HepG2 (cell line): ENCODE data around the gene GCM1. TPM values are rescaled to one million over a fixed set of nuclear protein-coding genes. Genes with fewer than 3 reads are reported as not detected.

Experiments used
- CENPBD1 ChIP-seq: sonication (generic); formaldehyde crosslinking; IDR thresholded peaks from 2 replicates; pipeline ENCODE4 v1.8.0; 2022; ENCODE audit warnings: missing genetic modification reagents, low read depth, mild to moderate bottlenecking, borderline replicate concordance
- E2F2 ChIP-seq: sonication (generic); formaldehyde crosslinking; IDR thresholded peaks from 2 replicates; pipeline ENCODE4 v1.4.0; 2020; ENCODE audit warnings: missing genetic modification reagents, borderline replicate concordance
- GLMP ChIP-seq: sonication (generic); formaldehyde crosslinking; IDR thresholded peaks from 2 replicates; pipeline ENCODE4 v1.9.0; 2021; ENCODE audit warnings: missing genetic modification reagents, mild to moderate bottlenecking, borderline replicate concordance
- HNRNPL ChIP-seq: fragments of 200-400 bp; formaldehyde crosslinking; IDR thresholded peaks from 2 replicates; pipeline ENCODE4 v1.6.1; 2017; ENCODE audit warnings: mild to moderate bottlenecking, low read depth, low read length
- IRF1 ChIP-seq: sonication (generic); formaldehyde crosslinking; IDR thresholded peaks from 2 replicates; pipeline ENCODE4 v1.4.0; 2020; ENCODE audit warnings: low read depth, mild to moderate bottlenecking, missing genetic modification reagents
- NFE2L1 ChIP-seq: sonication (generic); formaldehyde crosslinking; IDR thresholded peaks from 2 replicates; pipeline ENCODE4 v1.4.0; 2020; ENCODE audit warnings: missing genetic modification reagents, mild to moderate bottlenecking, borderline replicate concordance
- NONO ChIP-seq, 2 experiments: fragments of 450-650 bp in 1 of 2; sonication (generic) in 1 of 2; formaldehyde crosslinking in 1 of 2; IDR thresholded peaks in 1 of 2; conservative IDR thresholded peaks in 1 of 2; 2 replicates each; pipeline versions ENCODE4 v1.6.1 to v1.8.0; 2017 to 2022; ENCODE audit warnings: mild to moderate bottlenecking in 1 of 2, missing genetic modification reagents in 1 of 2, moderate library complexity in 1 of 2
- TAF15 ChIP-seq: fragments of 200-400 bp; formaldehyde crosslinking; IDR thresholded peaks from one replicate; pipeline ENCODE4 v1.6.1; 2018; ENCODE audit warnings: mild to moderate bottlenecking, low read depth, low read length; ENCODE audit not compliant: poor library complexity, severe bottlenecking
- ZBTB49 ChIP-seq: sonication (generic); formaldehyde crosslinking; IDR thresholded peaks from 2 replicates; pipeline ENCODE4 v1.4.0; 2020; ENCODE audit warnings: missing genetic modification reagents, borderline replicate concordance
- ZNF598 ChIP-seq: sonication (generic); formaldehyde crosslinking; IDR thresholded peaks from 2 replicates; pipeline ENCODE4 v1.5.1; 2020; ENCODE audit warnings: mild to moderate bottlenecking, missing genetic modification reagents, borderline replicate concordance
- ZNF646 ChIP-seq: sonication (generic); formaldehyde crosslinking; IDR thresholded peaks from 2 replicates; pipeline ENCODE4 v1.9.0; 2021; ENCODE audit warnings: mild to moderate bottlenecking, missing genetic modification reagents
- ZNF780A ChIP-seq: sonication (generic); formaldehyde crosslinking; IDR thresholded peaks from 2 replicates; pipeline ENCODE4 v1.8.0; 2022; ENCODE audit warnings: mild to moderate bottlenecking, missing genetic modification reagents, moderate library complexity
- ZNF782 ChIP-seq: sonication (generic); formaldehyde crosslinking; IDR thresholded peaks from 2 replicates; pipeline ENCODE4 v1.4.0; 2020; ENCODE audit warnings: missing genetic modification reagents, mild to moderate bottlenecking, borderline replicate concordance
- polyA plus RNA-seq, 8 experiments: library from polyadenylated mRNA; depleted of rRNA in 3 of 8; stranded (reverse) in 7 of 8; unstranded in 1 of 8; fragments of >200 nt; fragmentation: Illumina TruSeq in 4 of 8; extraction: Trizol in 4 of 8; gene quantifications; 2 replicates each; pipeline versions ENCODE4 v1.2.1 to v1.2.3, GENCODE V29; 2011 to 2016; ENCODE audit warnings: low read depth in 4 of 8, missing spikeins in 1 of 8, mixed read lengths in 1 of 8; ENCODE audit not compliant: insufficient read depth in 1 of 8
- total RNA-seq, 5 experiments: library from RNA; depleted of rRNA; stranded (reverse); fragments of >200 nt; fragmentation: Illumina TruSeq; extraction: Trizol; gene quantifications; 2 replicates each; pipeline ENCODE4 v1.2.3, GENCODE V29; 2016; ENCODE audit warnings: low read depth in 1 of 5

Gene GCM1
- total and polyA plus RNA-seq, 2 of the 13 experiments (the other 11 are each of a cell fraction or from before 2014, with no cell fraction given) = 0.04 to 0.13 TPM

GRCh38 chr6:53171605-53172467, 23.2 kb upstream of the GCM1 start (continued):
- TF ChIP-seq ZNF780A (no peak), NONO (IDR thresholded peaks at IDR 0.05) (no peak), NONO (CRISPR knock-in tag; conservative IDR thresholded peaks at IDR 0.05) (peak; percentile 85), HNRNPL (no peak), ZNF782 (CRISPR knock-in tag) (peak; percentile 51; the same call in 1 of the 2 replicates), TAF15 (no peak), ZNF598 (no peak), NFE2L1 (no peak), GLMP (CRISPR knock-in tag) (no peak), CENPBD1 (CRISPR knock-in tag) (no peak), IRF1 (no peak), E2F2 (no peak), ZBTB49 (CRISPR knock-in tag) (peak; percentile 10; the same call in 1 of the 2 replicates), ZNF646 (CRISPR knock-in tag) (no peak)
